NCI-H2196 (cell line): ENCODE data around the gene SIGLEC9.
"Not testable (repeated sequence)": the region's sequence is repeated elsewhere in the genome, so short reads cannot be mapped to it uniquely, and the experiment has no call there.

ENCODE experiments used
- DNase-seq: peaks from one replicate; lab custom pipeline; 2025; ENCODE audit not compliant: unreplicated experiment; lab: John Stamatoyannopoulos, UW

The SIGLEC9 gene

DNA sequence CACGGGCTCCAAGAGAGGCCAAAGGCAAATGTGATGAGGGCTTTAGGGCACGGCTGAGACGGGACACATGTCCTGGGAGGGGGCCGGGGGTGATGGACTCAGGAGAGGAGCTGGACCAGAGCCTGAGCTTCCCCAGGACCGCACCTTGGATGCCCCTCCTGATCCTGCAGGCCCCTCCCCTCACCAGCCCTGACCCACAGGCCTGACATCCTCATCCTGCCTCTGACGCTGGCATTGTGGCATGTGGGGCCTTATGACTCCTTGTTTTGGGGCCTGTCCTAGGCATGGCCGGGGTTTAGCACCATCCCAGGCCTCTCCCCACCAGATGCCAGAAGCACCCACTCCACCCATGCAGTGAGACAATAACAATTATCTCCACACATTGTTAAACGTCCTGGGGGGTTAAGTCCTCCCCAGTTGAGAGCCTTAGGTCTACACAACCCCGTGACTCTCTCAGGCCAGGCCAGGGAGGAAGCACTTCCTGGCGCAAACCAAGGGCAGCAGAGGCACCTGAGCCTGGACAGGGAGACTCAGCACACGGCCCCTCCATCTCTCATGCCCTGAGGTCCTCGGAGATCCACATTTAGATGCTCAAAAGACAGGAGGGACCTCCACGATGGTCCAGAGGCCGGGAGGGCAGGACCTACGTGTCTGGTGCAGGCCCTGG lies 18.2 kb downstream of the SIGLEC9 start:
- not testable (repeated sequence) for DNase-seq

DNA sequence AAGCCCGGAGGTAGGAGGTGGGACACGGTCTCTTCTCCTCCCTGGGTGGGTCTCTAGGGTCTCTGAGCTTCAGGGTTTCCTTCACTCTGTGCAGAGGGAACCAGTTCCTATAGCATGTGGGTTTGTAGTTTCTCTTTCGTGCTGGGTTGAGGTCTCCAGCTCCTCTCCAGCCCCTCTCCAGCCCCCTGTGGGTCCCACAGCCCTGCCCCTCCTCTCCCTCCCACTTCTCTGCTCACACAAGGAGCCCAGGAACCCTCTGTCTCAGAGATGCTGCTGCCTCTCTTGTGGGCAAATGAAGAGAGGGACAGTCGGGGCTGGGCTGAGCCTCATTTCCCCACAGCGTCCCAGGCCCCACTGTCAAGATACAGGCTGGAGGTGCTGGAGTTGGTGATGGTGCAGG lies 18.8 kb downstream of the SIGLEC9 start:
- DNase-seq: no peak

DNA sequence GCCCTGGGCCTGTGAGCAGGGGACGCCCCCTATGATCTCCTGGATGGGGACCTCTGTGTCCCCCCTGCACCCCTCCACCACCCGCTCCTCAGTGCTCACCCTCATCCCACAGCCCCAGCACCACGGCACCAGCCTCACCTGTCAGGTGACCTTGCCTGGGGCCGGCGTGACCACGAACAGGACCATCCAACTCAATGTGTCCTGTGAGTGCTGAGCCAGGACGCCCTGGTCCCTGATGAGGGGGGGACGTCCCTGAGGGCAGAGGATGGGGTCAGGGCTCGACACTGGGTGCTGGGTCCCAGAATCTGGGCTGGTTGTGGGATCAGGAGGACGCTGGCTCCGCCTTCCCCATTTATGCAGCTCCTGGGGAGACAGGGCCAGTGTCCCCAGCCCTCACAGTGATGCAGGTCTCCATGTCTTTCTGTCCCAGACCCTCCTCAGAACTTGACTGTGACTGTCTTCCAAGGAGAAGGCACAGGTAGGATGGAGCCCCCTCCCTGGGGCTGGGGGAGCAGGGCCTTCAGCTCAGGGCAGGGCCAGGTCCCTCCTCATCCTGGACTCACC lies 19.9 kb downstream of the SIGLEC9 start:
- no peak for DNase-seq

DNA sequence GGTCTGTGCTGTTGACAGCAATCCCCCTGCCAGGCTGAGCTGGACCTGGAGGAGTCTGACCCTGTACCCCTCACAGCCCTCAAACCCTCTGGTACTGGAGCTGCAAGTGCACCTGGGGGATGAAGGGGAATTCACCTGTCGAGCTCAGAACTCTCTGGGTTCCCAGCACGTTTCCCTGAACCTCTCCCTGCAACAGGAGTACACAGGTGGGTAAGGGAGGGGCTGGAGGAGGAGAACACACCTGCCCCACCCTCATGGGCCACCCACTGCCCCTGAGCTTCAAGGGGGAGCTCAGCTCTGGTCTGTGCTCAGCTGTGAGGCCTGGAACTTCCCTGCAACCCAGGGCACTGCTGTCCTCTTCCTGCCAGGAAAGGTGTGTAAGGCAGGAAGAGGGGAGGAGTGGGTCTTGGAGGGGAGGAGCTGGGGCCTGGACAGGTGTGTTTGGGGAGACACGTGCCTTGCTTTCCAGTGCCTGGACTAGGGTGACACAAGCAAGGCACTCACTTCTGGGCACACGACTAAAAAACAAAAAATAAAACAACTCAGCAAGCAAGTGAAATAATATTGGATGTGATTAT lies 21.3 kb downstream of the SIGLEC9 start:
- DNase-seq: no peak

DNA sequence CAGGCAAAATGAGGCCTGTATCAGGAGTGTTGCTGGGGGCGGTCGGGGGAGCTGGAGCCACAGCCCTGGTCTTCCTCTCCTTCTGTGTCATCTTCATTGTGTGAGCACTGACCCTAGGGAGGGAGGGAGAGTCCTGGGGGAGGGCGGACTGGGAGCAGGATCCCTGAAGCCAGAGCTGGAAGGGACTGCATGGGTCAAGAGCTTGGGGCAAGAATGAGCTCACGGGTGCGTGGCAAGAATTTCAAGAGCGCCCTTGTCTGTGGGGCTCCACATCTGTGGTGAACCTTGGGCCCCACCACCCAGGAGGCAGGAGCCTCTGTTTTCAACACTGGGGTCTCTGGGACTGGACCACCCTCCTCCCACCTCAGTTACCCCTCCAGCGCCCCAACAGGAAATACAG lies 22.0 kb downstream of the SIGLEC9 start:
- DNase-seq: no peak

DNA sequence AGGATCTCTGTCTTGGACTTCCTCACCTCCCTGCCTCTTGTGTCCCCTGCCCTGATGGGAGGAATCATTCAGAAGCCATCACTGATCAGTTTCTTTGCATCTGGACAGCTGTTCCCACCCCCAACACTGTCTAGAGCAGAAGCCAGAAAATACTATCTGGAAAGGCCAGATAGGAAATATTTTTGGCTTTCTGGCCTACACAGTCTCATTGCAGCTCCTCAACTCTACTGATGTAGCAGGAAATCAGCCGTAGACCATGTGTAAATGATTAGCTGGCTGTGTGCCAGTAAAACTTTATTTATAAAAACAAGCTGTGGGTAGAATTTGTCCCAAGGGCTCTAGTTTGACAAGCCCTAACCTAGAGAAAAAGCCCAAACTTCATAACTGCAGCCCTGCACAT lies 23.0 kb downstream of the SIGLEC9 start:
- no peak for DNase-seq

DNA sequence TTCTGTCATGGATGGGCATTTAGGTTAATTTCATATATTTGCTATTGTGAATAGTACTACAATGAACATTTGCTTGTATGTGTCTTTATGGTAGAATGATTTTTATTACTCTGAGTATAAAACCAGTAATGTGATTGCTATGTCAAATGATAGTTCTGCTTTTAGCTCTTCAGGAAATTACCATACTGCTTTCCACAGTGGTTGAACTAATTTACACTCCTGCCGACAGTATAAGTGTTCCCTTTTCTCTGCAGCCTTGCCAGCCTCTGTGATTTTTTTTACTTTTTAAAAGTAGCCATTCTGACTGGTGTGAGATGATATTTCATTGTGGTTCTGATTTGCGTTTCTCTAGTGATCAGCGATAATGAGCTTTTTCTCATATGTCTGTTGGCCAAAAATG lies 23.9 kb downstream of the SIGLEC9 start:
- DNase-seq: no peak

DNA sequence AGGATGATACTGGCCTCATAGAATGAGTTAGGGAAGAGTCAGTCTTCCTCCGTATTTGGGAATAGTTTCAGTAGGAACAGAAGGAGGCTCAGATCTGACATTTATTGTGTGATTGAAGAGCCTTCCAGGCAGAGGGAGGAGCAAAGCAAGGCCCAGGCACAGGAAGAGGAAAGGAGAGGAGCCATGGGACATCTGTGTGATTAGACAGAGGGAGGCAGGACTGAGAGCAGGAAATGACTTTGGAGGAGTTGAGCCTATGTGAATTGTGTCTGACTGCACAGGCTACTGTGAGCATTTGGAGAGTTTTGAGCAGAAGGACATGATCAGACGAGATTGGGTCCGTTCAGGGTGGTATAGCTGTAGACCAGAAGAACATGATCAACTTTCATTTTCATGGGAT lies 25.9 kb downstream of the SIGLEC9 start:
- no peak for DNase-seq

DNA sequence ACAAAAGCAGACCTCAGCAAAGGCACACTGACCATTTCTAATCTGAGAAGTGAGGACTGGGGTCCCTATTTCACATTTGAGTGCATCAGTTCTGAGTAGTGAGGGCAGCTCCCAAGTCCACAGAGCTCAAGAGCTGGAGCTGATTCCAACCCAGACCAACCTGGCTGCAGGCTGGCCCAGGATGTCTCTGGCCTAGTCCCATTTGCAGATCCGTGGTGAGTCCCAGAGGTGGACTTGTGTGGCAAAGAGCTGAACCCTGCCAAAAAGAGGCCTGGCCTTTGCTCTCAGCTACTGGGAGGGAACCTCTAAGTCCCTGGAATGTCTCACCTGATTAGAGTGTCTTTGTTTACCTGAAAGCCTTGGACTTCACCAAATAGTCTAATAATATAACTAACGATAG lies 32.0 kb downstream of the SIGLEC9 start:
- DNase-seq: no peak

DNA sequence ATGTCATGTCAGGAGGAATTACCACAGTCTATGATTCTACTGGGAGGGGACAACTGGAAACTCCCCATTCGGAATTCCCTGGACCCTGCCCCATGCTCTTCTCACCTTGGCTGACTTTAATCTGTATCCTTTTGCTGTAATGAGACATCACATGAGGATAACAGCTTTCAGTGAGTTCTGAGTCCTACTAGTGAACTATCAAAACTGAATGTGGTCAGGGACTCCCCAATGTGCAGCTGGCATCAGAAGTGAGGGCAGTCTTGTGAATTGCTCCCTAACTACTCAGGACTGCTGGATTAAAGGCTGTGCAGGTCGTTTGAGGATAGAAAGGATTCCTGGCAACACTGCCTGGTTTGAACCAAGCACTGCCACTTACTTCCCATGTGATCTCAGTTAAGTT lies 32.6 kb downstream of the SIGLEC9 start:
- no peak for DNase-seq

DNA sequence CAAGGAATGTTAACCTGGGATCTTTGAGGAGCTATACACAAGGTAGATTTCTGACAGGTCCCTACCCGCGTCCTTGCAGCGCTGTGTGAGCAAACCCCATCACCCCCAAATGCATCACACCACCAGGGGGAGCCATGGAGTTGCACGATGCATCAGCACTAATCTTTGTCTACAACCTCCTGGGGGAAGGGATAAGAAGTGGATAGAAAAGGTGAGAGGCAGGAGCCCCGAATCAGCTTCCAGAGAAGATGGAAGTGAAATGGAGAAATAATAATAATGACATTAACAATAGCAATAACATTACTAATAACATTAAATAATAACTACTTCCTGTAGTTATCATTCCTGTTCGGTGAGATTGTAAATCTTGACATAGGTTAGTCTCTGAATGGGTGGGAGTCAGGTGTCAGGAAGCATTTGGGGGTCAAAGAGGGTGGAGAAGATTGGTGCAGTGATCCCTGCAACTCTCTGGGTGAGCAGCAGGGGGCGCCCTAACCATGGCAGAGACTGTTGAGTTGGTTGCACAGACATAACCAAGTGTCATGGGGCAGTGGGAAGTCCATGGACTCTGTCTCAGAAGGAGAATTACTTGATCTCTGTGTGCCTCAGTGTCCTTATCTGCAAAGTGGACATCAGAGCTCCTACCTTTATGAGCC lies 33.9 kb downstream of the SIGLEC9 start:
- DNase-seq: peak; percentile 40

DNA sequence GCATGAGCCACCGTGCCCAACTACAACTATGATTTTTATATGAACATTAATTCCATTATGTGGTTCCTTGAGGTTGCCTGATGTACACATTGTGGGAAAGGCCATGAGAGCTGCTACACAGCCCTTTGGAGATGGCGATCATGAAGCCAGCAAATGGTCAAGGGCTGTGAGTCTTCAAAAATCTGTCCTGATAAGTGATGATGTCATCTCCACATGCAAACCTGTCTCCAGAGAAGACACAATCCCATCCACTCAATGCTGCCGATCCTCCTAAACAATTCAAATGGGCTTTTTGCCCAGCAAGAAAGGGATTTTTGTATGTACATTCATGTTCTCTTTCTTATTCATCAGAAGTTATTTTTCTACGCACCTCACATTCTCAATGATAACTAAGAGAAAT lies 35.0 kb downstream of the SIGLEC9 start:
- no peak for DNase-seq

DNA sequence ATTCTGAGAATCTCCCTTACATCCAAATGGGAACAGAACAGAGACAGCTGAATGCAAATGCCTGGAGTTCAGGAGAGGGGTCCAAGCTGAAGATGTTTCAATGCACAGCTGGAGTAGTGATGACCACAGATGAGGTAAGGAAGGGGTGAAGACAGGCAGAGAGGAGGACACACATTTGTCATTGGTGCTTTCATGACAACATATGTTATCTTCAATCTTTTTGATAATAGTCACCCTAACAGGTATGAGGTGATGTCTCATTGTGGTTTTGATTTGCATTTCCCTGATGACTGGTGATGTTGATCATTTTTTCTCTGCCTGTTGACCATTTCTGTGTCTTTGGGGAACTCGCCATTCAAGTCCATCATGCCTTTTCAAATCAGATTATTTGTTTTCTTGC lies 36.6 kb downstream of the SIGLEC9 start:
- DNase-seq: no peak

DNA sequence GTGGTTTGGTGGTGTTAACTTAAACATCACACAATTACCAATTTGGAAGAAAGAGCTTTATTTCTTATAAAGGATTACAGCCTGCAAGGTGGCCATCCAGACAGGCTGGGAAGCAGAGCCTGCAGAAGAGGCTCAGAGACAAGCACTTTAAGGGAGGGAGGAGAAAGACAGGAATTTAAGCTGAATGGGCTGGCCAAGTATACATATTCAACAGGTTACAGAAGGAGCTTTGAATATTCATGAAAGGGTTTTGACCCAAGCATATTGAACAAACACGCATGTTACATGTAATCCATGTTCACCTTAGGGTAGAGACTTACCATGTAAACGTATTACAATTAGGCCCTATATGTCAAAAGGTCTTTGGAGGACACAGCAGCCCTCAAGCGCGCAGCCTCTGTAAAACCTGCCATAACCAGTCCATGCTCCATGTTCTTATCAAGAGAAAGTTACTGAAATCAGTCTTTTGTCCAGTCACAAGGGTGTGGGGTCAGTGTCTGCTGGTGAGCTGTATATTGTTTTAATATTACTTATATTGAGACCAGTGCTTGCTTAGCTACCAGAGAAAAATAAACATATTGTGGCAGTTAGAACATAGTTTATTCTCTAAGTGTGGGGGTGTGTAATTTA lies 37.3 kb downstream of the SIGLEC9 start:
- DNase-seq: no peak

DNA sequence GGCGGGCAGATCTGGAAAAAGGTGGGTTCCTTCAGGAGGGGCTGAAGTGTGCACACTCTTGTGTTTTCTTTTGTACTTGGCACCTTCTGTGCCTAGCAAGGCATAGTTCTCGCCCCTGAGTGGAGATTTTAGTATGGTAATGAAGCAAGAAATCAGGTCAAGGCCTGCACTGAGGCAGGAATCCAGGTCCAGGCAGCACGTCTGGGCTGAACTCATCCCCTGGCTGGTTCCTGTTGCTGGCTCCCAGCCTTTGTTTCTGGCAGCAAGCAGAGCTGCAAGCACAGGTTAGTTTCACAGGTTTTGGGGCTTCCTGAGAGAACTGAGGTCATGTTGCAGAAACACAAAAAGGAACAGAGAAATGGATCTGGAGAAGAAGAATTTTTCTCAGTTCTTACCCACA lies 38.6 kb downstream of the SIGLEC9 start:
- no peak for DNase-seq

DNA sequence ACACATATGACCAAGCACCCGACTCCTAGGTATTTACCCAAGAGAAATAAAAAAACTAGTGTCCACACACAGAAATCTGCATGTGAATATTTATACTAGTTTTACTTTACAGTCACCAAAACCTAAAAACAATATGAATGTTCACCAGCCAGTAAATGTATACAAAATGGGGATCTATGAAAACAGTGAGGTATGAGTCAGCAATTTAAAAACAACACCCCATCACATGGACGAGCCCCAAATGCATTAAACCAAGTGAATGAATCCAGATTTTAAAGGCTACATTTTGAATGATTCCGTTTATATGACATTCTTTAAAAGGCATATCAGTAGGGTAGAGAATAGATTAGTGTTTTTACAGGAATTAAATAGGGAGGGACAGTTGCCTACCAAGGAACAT lies 39.5 kb downstream of the SIGLEC9 start:
- no peak for DNase-seq

DNA sequence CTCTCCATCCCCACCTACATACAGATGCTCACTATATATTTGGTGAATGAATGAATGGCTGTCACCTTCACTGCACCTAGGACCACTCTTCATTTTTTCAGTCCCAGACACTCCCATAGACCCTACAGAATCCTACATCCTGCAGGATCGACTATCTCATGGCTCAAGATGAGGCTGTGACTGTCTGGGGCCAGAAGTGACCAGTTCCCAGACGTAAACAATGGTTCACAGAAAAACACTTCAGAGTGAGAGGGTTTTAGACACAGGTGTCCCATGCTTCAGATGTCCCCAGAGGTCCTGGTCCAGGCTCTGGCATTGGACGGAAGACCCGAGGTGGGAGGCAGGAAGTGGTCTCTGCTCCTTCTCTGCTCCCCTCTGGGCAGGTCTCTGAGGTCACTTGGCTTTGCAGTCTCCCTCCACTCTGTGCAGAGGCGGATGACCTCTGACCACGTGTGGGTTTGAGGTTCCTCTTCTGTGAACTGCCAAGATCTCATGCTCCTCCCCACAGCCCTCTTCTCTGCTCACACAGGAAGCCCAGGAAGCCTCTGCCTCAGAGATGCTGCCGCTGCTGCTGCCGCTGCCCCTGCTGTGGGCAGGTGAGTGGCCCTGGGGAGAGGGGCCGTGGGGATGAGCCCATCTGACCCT lies 42.3 kb downstream of the SIGLEC9 start:
- no peak for DNase-seq

DNA sequence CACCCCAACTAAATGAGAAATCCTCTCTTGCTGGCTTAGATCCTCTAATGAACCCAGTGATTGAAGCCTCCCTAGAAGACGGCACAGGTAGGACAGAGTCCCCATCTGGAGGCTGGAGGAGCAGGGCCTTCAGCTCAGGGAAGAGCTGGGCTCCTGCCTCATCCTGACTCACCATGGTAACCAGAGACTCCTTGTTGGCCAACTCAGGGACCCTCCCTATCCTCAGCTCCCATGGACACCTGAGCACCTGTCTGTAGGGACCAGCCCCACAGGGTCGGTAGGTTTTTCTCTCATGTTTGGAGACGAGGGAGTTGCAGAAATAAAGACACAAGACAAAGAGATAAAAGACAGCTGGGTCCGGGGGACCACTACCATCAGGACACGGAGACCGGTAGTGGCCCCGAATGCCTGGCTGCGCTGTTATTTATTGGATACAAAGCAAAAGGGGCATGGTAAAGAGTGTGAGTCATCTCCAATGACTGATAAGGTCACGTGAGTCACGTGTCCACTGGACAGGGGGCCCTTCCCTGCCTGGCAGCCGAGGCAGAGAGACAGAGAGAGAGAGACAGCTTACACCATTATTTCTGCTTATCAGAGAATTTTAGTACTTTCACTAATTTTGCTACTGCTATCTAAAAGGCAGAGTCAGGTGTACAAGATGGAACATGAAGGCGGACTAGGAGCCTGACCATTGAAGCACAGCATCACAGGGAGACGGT lies 44.0 kb downstream of the SIGLEC9 start:
- DNase-seq: no peak

DNA sequence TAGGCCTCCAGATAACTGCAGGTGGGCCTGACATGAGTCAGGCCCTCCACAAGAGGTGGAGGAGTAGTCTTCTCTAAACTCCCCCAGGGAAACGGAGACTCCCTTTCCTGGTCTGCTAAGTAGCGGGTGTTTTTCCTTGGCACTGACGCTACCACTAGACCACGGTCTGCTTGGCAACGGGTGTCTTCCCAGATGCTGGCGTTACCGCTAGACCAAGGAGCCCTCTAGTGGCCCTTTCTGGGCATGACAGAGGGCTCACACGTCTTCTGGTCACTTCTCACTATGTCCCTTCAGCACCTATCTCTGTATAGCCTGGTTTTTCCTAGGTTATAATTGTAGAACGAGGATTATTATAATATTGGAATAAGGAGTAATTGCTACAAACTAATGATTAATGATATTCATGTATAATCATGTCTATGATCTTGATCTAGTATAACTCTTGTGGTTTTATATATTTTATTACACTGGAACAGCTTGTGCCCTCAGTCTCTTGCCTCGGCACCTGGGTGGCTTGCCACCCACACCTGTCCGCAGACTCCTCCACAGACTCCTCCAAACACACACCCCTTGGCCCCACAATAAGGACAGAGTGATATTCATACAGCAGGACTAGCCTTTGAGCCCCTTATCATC lies 44.7 kb downstream of the SIGLEC9 start:
- peak; percentile 80 for DNase-seq

DNA sequence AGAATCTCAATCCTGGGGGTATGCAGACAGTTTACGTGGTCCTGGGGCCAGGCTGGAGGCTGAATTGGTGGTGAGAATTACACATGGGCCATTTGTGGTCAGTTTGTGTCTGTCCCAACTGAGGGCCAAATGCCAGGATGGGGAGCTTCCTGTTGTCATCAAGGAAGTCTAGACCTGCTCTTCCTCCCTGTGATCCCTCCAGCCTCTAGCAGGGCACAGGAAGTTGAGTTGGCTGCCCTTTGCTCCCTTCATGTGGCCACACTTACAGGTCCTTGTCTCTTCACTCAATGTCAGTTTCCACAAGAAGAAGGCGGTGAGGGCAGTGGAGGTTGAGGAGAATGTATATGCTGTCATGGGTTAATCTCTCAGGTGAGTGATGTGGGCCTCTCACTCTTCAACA lies 47.5 kb downstream of the SIGLEC9 start:
- DNase-seq: no peak
